AG04450 (cell line): ENCODE measurements around the gene KDM5C. TPM values are rescaled to one million over a fixed set of nuclear protein-coding genes. Genes with fewer than 3 reads are reported as not detected.

Experiments
- CTCF ChIA-PET: fragments of 300-600, 350-600 bp; formaldehyde crosslinking; extraction: SDS; loops from one replicate; lab custom pipeline; 2022; ENCODE audit warnings: antibody characterized with exemption, inconsistent platforms; lab: Charles Lee
- POLR2A ChIA-PET: fragments of 350-600 bp; formaldehyde crosslinking; extraction: SDS; loops from one replicate; lab custom pipeline; 2021; ENCODE audit warnings: antibody characterized with exemption, inconsistent platforms; lab: Yijun Ruan, JAX
- DNase-seq: peaks from one replicate; pipeline ENCODE4 v3.0.0-alpha.2; 2011; ENCODE audit warnings: low read depth, low spot score
- H3K27ac ChIP-seq: one replicate; pipeline ENCODE4 v1.5.1; 2012; ENCODE audit warnings: low read depth, low read length, control low read depth
- H3K27me3 ChIP-seq: one replicate; pipeline ENCODE4 v1.6.0; 2012; ENCODE audit warnings: low read length; ENCODE audit not compliant: control insufficient read depth, insufficient read depth
- H3K4me3 ChIP-seq: 2 replicates; pipeline ENCODE4 v1.5.1; 2011; ENCODE audit warnings: mild to moderate bottlenecking, low read depth, low read length, control low read depth
- H3K9me3 ChIP-seq: 2 replicates; pipeline ENCODE4 v1.5.1; 2012; ENCODE audit warnings: low read length; ENCODE audit not compliant: control insufficient read depth, insufficient read depth
- polyA plus RNA-seq: library from polyadenylated mRNA; depleted of rRNA; stranded (reverse); fragments of >200 nt; gene quantifications from 2 replicates; pipeline ENCODE4 v1.2.3, GENCODE V29; 2011
- TF ChIP-seq, protein P1 (sequence below): IDR thresholded peaks from 2 replicates; pipeline ENCODE4 v1.5.1; 2011; ENCODE audit warnings: low read depth, low read length, control low read depth, inconsistent platforms

The KDM5C gene
- polyA plus RNA-seq, 1 experiment, result 42.7 TPM

DNA sequence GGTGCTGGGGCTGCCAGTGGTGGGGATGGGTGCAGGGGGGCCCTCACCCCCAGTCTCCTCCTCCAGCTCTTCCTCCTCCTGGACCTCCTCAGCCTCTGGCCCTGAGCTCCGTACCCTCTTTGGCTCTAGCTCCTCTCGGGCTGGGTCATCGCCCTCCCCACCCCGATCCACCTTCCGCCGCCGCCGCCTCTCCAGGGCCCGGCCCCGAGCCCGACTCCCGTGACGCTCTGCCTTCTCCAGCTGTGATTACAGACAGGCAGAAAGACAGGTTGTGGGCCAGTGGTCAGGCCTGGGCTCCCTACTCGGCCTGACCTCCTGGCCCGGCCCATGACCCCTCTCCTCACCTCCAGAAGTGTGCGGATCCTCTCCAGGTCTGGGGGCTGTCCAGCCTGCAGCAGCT, 31.9 kb downstream of the KDM5C start:
- POLR2A ChIA-PET, result no interaction called here
- TF ChIP-seq, protein P1, sequence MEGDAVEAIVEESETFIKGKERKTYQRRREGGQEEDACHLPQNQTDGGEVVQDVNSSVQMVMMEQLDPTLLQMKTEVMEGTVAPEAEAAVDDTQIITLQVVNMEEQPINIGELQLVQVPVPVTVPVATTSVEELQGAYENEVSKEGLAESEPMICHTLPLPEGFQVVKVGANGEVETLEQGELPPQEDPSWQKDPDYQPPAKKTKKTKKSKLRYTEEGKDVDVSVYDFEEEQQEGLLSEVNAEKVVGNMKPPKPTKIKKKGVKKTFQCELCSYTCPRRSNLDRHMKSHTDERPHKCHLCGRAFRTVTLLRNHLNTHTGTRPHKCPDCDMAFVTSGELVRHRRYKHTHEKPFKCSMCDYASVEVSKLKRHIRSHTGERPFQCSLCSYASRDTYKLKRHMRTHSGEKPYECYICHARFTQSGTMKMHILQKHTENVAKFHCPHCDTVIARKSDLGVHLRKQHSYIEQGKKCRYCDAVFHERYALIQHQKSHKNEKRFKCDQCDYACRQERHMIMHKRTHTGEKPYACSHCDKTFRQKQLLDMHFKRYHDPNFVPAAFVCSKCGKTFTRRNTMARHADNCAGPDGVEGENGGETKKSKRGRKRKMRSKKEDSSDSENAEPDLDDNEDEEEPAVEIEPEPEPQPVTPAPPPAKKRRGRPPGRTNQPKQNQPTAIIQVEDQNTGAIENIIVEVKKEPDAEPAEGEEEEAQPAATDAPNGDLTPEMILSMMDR, result no peak
- H3K27me3 ChIP-seq, result no peaks in the 10 kb centered on the region
- no peak for DNase-seq
- no peak overlapping the region for H3K27ac ChIP-seq
- no peak overlapping the region for H3K4me3 ChIP-seq
- H3K9me3 ChIP-seq, result no peaks in the 10 kb centered on the region
- CTCF ChIA-PET, result interaction anchor here (0.6 kb wide), 1 partner anchor 8 kb away, joined by 3 read pairs; no protein-coding TSS in a partner anchor

DNA sequence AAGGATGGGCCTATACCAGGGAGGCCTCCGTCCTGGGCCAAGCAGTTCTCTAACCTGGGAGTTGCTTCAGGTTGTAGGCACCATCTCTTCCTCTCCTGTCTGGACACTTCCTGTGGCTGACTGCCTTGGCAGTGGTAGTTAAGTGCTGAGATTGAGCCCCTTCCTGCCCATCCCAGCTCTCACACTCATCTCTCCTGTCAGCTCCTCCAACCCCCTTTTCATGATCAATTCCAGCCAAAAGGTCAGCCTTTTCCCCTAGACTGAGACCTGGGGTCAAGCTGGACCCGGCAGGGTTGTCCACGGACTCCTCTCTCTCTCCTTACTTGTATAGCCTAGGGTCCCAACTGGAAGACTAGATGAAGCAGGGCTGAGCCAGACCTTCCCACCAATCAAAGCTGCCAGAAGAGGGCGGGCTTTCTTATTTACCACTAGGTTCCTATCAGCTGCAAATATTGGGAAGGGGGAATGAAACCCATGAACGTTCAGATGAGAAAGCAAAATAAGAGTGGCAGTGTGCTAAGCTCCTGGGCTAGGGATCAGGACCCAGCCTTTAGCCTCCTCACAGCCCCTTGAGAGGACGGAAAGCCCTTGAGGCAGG, 34.5 kb downstream of the KDM5C start:
- TF ChIP-seq, protein P1, result peak; percentile 18; the same call in 1 of the 2 replicates
- Histone ChIP-seq H3K9me3 (no peaks in the 10 kb centered on the region), H3K27me3 (no peaks in the 10 kb centered on the region), H3K27ac (no peak overlapping the region), H3K4me3 (no peak overlapping the region)
- no peak for DNase-seq
- ChIA-PET CTCF (interaction anchor here (0.7 kb wide), 1 partner anchor 17 kb away, joined by 9 read pairs; no protein-coding TSS in a partner anchor), POLR2A (no interaction called here)

DNA sequence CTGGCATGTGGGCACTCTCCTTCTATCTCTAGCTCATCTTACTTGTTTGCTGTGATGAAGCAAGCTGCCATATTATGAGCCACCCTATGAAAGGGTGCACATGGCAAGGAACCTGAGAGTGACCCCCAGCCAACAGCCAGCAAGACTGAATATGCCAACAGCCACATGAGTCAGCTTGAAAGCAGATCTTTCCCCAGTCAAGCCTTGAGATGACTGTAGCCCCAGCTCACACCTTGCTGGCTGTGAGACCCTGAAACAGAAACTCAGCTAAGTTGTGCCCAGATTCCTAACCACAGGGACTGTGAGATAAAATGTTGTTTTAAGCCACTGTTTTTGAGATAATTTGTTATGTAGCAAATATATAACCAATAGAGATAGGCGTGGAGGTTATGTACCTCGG, 36.2 kb downstream of the KDM5C start:
- CTCF ChIA-PET, result no interaction called here
- Histone ChIP-seq H3K27ac (no peak overlapping the region), H3K4me3 (no peak overlapping the region), H3K9me3 (no peaks in the 10 kb centered on the region), H3K27me3 (no peaks in the 10 kb centered on the region)
- POLR2A ChIA-PET, result no interaction called here
- TF ChIP-seq, protein P1, result no peak
- no peak for DNase-seq

DNA sequence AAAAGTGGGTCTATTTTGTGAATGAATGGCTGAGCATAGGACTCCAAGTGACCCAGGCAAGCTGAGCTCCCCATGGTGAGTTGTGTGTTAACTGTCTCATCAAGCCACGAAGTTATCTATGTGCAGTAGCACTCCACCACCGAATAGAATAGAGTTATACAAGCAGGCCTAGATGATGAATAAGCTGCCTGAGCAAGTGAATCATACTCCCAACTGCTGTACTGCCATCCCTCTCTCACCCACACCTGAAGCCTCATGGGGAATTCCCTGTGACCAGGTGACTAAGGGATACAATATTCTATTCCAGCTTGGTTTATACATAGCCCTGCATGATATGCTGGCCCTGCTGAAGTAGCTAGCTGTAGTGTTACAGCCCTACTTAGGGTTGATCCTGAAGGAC, 38.7 kb downstream of the KDM5C start:
- Histone ChIP-seq H3K27ac (no peak overlapping the region), H3K27me3 (no peaks in the 10 kb centered on the region), H3K4me3 (no peak overlapping the region), H3K9me3 (no peaks in the 10 kb centered on the region)
- no peak for DNase-seq
- CTCF ChIA-PET, result no interaction called here
- TF ChIP-seq, protein P1, result no peak
- POLR2A ChIA-PET, result interaction anchor here (0.6 kb wide), 1 partner anchor 216 kb away, joined by 3 read pairs; no protein-coding TSS in a partner anchor

DNA sequence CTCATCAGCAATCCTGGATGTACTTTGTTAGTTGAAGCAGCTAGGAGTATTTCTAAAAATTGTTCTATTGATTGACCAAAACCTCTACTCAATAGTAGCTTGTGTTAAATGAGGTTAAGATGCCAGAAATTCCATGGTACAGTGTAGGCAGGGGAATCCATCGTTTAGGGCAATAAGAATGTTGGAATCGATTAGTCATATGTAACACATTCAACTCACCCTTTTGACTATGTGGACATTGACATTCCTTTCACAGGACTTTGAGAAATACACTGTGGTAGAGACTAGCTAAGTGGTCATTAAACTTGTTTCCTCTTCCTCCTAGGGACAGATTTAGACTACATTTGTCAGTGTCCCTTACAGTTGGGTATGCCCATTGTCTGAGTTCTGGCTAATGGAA, 40.2 kb downstream of the KDM5C start:
- Histone ChIP-seq H3K4me3 (no peak overlapping the region), H3K27me3 (no peaks in the 10 kb centered on the region), H3K9me3 (no peaks in the 10 kb centered on the region), H3K27ac (no peak overlapping the region)
- no peak for DNase-seq
- ChIA-PET CTCF (no interaction called here), POLR2A (no interaction called here)
- TF ChIP-seq, protein P1, result no peak
